NCI-H526 treated with DMSO at 0.1 percent for 48 hours (cell line): Measurements from ENCODE around the gene ZNF276.

Source experiments
- DNase-seq: peaks from one replicate; lab custom pipeline; 2025; lab: John Stamatoyannopoulos, UW

Gene ZNF276

GRCh38 chr16:89785523-89786155, 64.3 kb downstream of the ZNF276 start:
- no peak for DNase-seq

- DNase-seq = no peak
Measured at GRCh38 chr16:89786474-89787364, 65.4 kb downstream of the ZNF276 start.

GRCh38 chr16:89787365-89787805, 66.0 kb downstream of the ZNF276 start:
- no peak for DNase-seq
